HCT116 (cell line): Measurements from ENCODE around the gene LDLRAD4. TPM values are rescaled to one million over a fixed set of nuclear protein-coding genes. Genes with fewer than 3 reads are reported as not detected.

Experiments used
- ATAC-seq: fragments of 200-7000 bp; cut with Tn5 transposase; 2 replicates; pipeline ENCODE4 v1.9.1; 2020; ENCODE audit warnings: mild to moderate bottlenecking, moderate library complexity
- BruUV-seq: library from RNA; stranded (reverse); fragments of 400-500 nt; replicated peaks from 2 replicates; lab custom pipeline; 2021; lab: Mats Ljungman, UMichigan
- CTCF ChIA-PET: fragments of 300-600 bp; sonication (Branson Sonifier 250); formaldehyde crosslinking; loops from one replicate; lab custom pipeline; 2021; ENCODE audit warnings: antibody characterized with exemption; lab: Charles Lee
- POLR2A ChIA-PET: fragments of 300-600, 350-600 bp; sonication (Branson Sonifier 250); formaldehyde crosslinking; loops from one replicate; lab custom pipeline; 2021; ENCODE audit warnings: antibody characterized with exemption; lab: Charles Lee
- RAD21 ChIA-PET, 2 experiments: fragments of 300-600 bp; sonication (Branson Sonifier 250); formaldehyde crosslinking; loops; one replicate each; lab custom pipeline; 2023; ENCODE audit warnings: low total read pairs in 2 of 2; ENCODE audit not compliant: uncharacterized antibody in 2 of 2, unreplicated experiment in 2 of 2, low non-redundant PET in 1 of 2; lab: Charles Lee
- DNase-seq: peaks from one replicate; pipeline ENCODE4 v3.0.0-alpha.2; 2010; ENCODE audit warnings: low read depth, low spot score
- H2AFZ ChIP-seq: fragments of 200-600 bp; shearing (Covaris generic), sonication (generic); 2 replicates; pipeline ENCODE4 v1.6.1; 2017; ENCODE audit warnings: low read depth, mixed run types, mixed read lengths, antibody characterized with exemption, low read length; ENCODE audit not compliant: poor library complexity, severe bottlenecking
- H3K27ac ChIP-seq: 2 replicates; pipeline ENCODE4 v1.5.1; 2012; ENCODE audit warnings: low read depth, low read length
- H3K27me3 ChIP-seq: fragments of 200-600 bp; sonication (generic); 2 replicates; pipeline ENCODE4 v1.6.1; 2016; ENCODE audit warnings: mixed run types, low read length, mixed read lengths; ENCODE audit not compliant: insufficient read depth
- H3K36me3 ChIP-seq, 2 experiments: fragments of 200-500 bp in 1 of 2; fragments of 200-600 bp in 1 of 2; sonication (Bioruptor generic) in 1 of 2; sonication (generic) in 1 of 2; 2 replicates each; pipeline versions ENCODE4 v1.5.1 to v1.6.1; 2014 to 2016; ENCODE audit warnings: low read length in 2 of 2, inconsistent platforms in 1 of 2, mixed read lengths in 1 of 2, mixed run types in 1 of 2; ENCODE audit not compliant: insufficient read depth in 2 of 2, control insufficient read depth in 1 of 2
- H3K4me1 ChIP-seq, 2 experiments: fragments of 200-600 bp in 1 of 2; sonication (generic) in 1 of 2; 2 replicates each; pipeline versions ENCODE4 v1.5.1 to v1.6.1; 2012 to 2017; ENCODE audit warnings: low read length in 2 of 2, inconsistent platforms in 1 of 2, mild to moderate bottlenecking in 1 of 2, mixed read lengths in 1 of 2, mixed run types in 1 of 2, moderate library complexity in 1 of 2; ENCODE audit not compliant: insufficient read depth in 2 of 2, control insufficient read depth in 1 of 2
- H3K4me2 ChIP-seq: fragments of 200-600 bp; sonication (generic); 2 replicates; pipeline ENCODE4 v1.6.1; 2017; ENCODE audit warnings: mixed run types, low read length, mixed read lengths
- H3K4me3 ChIP-seq, 2 experiments: fragments of 200-600 bp in 1 of 2; sonication (generic) in 1 of 2; replicated peaks in 1 of 2; 2 replicates each; pipeline ENCODE4 v1.5.1; 2011 to 2016; ENCODE audit warnings: low read length in 2 of 2, control low read depth in 1 of 2, low read depth in 1 of 2, mild to moderate bottlenecking in 1 of 2, mixed read lengths in 1 of 2, mixed run types in 1 of 2
- H3K79me2 ChIP-seq: fragments of 200-600 bp; sonication (generic); 2 replicates; pipeline ENCODE4 v1.6.1; 2017; ENCODE audit warnings: mild to moderate bottlenecking, mixed run types, low read length, moderate library complexity, mixed read lengths; ENCODE audit not compliant: insufficient read depth
- H3K9ac ChIP-seq: fragments of 200-600 bp; sonication (generic); 2 replicates; pipeline ENCODE4 v1.6.1; 2016; ENCODE audit warnings: low read length, mixed read lengths
- H3K9me2 ChIP-seq: fragments of 200-600 bp; sonication (generic), shearing (Covaris generic); 2 replicates; pipeline ENCODE4 v1.6.1; 2017; ENCODE audit warnings: mixed run types, mild to moderate bottlenecking, moderate library complexity; ENCODE audit not compliant: insufficient read depth
- H3K9me3 ChIP-seq, 2 experiments: fragments of 200-500 bp in 1 of 2; fragments of 200-600 bp in 1 of 2; sonication (Bioruptor generic) in 1 of 2; sonication (generic) in 1 of 2; 2 replicates each; pipeline ENCODE4 v1.6.1; 2014 to 2017; ENCODE audit warnings: low read length in 2 of 2, mixed read lengths in 2 of 2, inconsistent platforms in 1 of 2, low read depth in 1 of 2, mild to moderate bottlenecking in 1 of 2, mixed run types in 1 of 2, moderate library complexity in 1 of 2; ENCODE audit not compliant: control insufficient read depth in 1 of 2, insufficient read depth in 1 of 2
- H4K20me1 ChIP-seq: fragments of 200-600 bp; sonication (generic), shearing (Covaris generic); 2 replicates; pipeline ENCODE4 v1.6.1; 2017; ENCODE audit warnings: mixed run types, mild to moderate bottlenecking, moderate library complexity; ENCODE audit not compliant: insufficient read depth
- ATF3 ChIP-seq: IDR thresholded peaks from 2 replicates; pipeline ENCODE4 v1.6.1; 2012
- CBX3 ChIP-seq: IDR thresholded peaks from 2 replicates; pipeline ENCODE4 v1.6.1; 2012; ENCODE audit warnings: low read depth
- CEBPB ChIP-seq: IDR thresholded peaks from 2 replicates; pipeline ENCODE4 v1.6.1; 2012; ENCODE audit warnings: low read depth
- CTCF ChIP-seq, 3 experiments: fragments of 200-600 bp in 1 of 3; sonication (generic) in 1 of 3; IDR thresholded peaks in 2 of 3; conservative IDR thresholded peaks in 1 of 3; 2 replicates each; pipeline ENCODE4 v1.5.1; 2012 to 2017; ENCODE audit warnings: low read depth in 2 of 3, low read length in 2 of 3, antibody characterized with exemption in 1 of 3, borderline replicate concordance in 1 of 3, control low read depth in 1 of 3, mild to moderate bottlenecking in 1 of 3, mixed read lengths in 1 of 3, mixed run types in 1 of 3, moderate library complexity in 1 of 3; ENCODE audit not compliant: insufficient read depth in 1 of 3
- EGR1 ChIP-seq: IDR thresholded peaks from 2 replicates; pipeline ENCODE4 v1.6.1; 2012; ENCODE audit warnings: low read depth
- ELF1 ChIP-seq: IDR thresholded peaks from 2 replicates; pipeline ENCODE4 v1.6.1; 2012; ENCODE audit warnings: low read depth, borderline replicate concordance
- EZH2 ChIP-seq: fragments of 200-600 bp; sonication (generic); IDR thresholded peaks from 2 replicates; pipeline ENCODE4 v1.6.1; 2017; ENCODE audit warnings: antibody characterized with exemption, mixed run types
- EZH2phosphoT487 ChIP-seq: fragments of 200-600 bp; IDR thresholded peaks from 2 replicates; pipeline ENCODE4 v1.6.1; 2018; ENCODE audit warnings: antibody characterized with exemption, borderline replicate concordance
- FOSL1 ChIP-seq: IDR thresholded peaks from 2 replicates; pipeline ENCODE4 v1.6.1; 2012; ENCODE audit warnings: low read depth
- JUND ChIP-seq: IDR thresholded peaks from 2 replicates; pipeline ENCODE4 v1.6.1; 2012
- POLR2A ChIP-seq: IDR thresholded peaks from 2 replicates; pipeline ENCODE4 v1.7.0; 2011; ENCODE audit warnings: borderline replicate concordance; ENCODE audit not compliant: insufficient read depth, insufficient read length; ENCODE audit errors: extremely low read depth
- POLR2AphosphoS5 ChIP-seq: IDR thresholded peaks from 2 replicates; pipeline ENCODE4 v1.6.1; 2011; ENCODE audit warnings: mild to moderate bottlenecking, low read depth, low read length, moderate library complexity
- RAD21 ChIP-seq: IDR thresholded peaks from 2 replicates; pipeline ENCODE4 v1.6.1; 2012; ENCODE audit warnings: low read depth, mild to moderate bottlenecking
- SIN3A ChIP-seq: IDR thresholded peaks from 2 replicates; pipeline ENCODE4 v1.6.1; 2012; ENCODE audit warnings: low read depth
- SP1 ChIP-seq: IDR thresholded peaks from 2 replicates; pipeline ENCODE4 v1.6.1; 2012; ENCODE audit warnings: low read depth
- SRF ChIP-seq: IDR thresholded peaks from 2 replicates; pipeline ENCODE4 v1.6.1; 2012; ENCODE audit warnings: low read depth
- TCF7L2 ChIP-seq: IDR thresholded peaks from 2 replicates; pipeline ENCODE4 v1.7.0; 2011; ENCODE audit warnings: borderline replicate concordance, inconsistent platforms; ENCODE audit not compliant: insufficient read depth, insufficient read length; ENCODE audit errors: extremely low read depth
- YY1 ChIP-seq: IDR thresholded peaks from 2 replicates; pipeline ENCODE4 v1.6.1; 2011; ENCODE audit warnings: low read length, low read depth, moderate library complexity, mild to moderate bottlenecking; ENCODE audit not compliant: insufficient replicate concordance; ENCODE audit errors: extremely low read depth
- ZFX ChIP-seq: fragments of 450-650 bp; IDR thresholded peaks from 2 replicates; pipeline ENCODE4 v1.6.1; 2017
- ZNF274 ChIP-seq: fragments of 200-500 bp; sonication (Bioruptor generic); IDR thresholded peaks from 2 replicates; pipeline ENCODE4 v1.6.1; 2014; ENCODE audit warnings: mild to moderate bottlenecking, low read depth, low read length, inconsistent platforms
- intact Hi-C: fragments of 100-400 bp; cut with micrococcal nuclease; formaldehyde crosslinking; loops from 2 replicates; pipeline ENCODE4 v1.10.0; 2022
- total RNA-seq: library from RNA; stranded (reverse); gene quantifications from one replicate; pipeline ENCODE4 v1.2.1, GENCODE V29; 2021; ENCODE audit not compliant: unreplicated experiment

Gene LDLRAD4
- total RNA-seq, 1 experiment from 2014 or later: 1.2 TPM

GRCh38 chr18:13619505-13620205, 401.1 kb downstream of the LDLRAD4 start:
- no peak for ATAC-seq

GRCh38 chr18:13620206-13620672, 401.7 kb downstream of the LDLRAD4 start:
- BruUV-seq: no TSS peak
- H2AFZ ChIP-seq: no peak overlapping the region
- H3K9me2 ChIP-seq: no peaks in the 10 kb centered on the region
- no peaks in the 10 kb centered on the region for H3K79me2 ChIP-seq
- H3K4me2 ChIP-seq: no peak overlapping the region
- CTCF ChIA-PET: no interaction called here
- DNase-seq (no peak), ATAC-seq (no peak)
- no peak overlapping the region for H3K27ac ChIP-seq
- POLR2A ChIA-PET: no interaction called here
- no peaks in the 10 kb centered on the region for H4K20me1 ChIP-seq
- H3K4me3 ChIP-seq: no peak overlapping the region
- peaks cover 0 to 4% of the 10 kb centered on the region in 2 experiments; a peak in 1 of 4 replicates for H3K4me1 ChIP-seq
- intact Hi-C loops: no loop called here
- H3K36me3 ChIP-seq: no peaks in the 10 kb centered on the region
- H3K9me3 ChIP-seq: no peaks in the 10 kb centered on the region
- no peak overlapping the region for H3K9ac ChIP-seq
- no peaks in the 10 kb centered on the region; the same call in 1 of the 2 replicates for H3K27me3 ChIP-seq
- RAD21 ChIA-PET: no interaction called here
- TF ChIP-seq ZFX: no peak
- TF ChIP-seq EGR1: no peak
- TF ChIP-seq CBX3: no peak
- TF ChIP-seq POLR2AphosphoS5: no peak
- TF ChIP-seq ELF1: no peak
- no peak for TF ChIP-seq JUND
- no peak for TF ChIP-seq SRF
- no peak for TF ChIP-seq CEBPB
- no peak for TF ChIP-seq CTCF (IDR thresholded peaks at IDR 0.05 in 2 of 3, conservative IDR thresholded peaks at IDR 0.05 in 1 of 3; ENCODE audit: borderline replicate concordance in 1 of 3, insufficient read depth in 1 of 3, low read depth in 2 of 3, low read length in 2 of 3)
- no peak for TF ChIP-seq ATF3
- TF ChIP-seq YY1: no peak
- no peak for TF ChIP-seq FOSL1
- TF ChIP-seq RAD21: no peak
- no peak for TF ChIP-seq EZH2

More at GRCh38 chr18:13619505-13620205, 401.1 kb downstream of the LDLRAD4 start:
- no peaks in the 10 kb centered on the region for H3K36me3 ChIP-seq
- H3K27ac ChIP-seq: no peak overlapping the region
- DNase-seq: no peak
- no peaks in the 10 kb centered on the region; the same call in 1 of the 2 replicates for H3K27me3 ChIP-seq
- H3K9ac ChIP-seq: no peak overlapping the region
- H4K20me1 ChIP-seq: no peaks in the 10 kb centered on the region
- no TSS peak for BruUV-seq
- H3K79me2 ChIP-seq: no peaks in the 10 kb centered on the region
- ChIA-PET CTCF (no interaction called here), POLR2A (no interaction called here), RAD21 (no interaction called here)
- H3K9me2 ChIP-seq: no peaks in the 10 kb centered on the region
- intact Hi-C loops: no loop called here
- H2AFZ ChIP-seq: no peak overlapping the region
- no peak overlapping the region for H3K4me3 ChIP-seq
- no peak overlapping the region for H3K4me2 ChIP-seq
- TF ChIP-seq EZH2phosphoT487 (no peak), JUND (no peak), ELF1 (no peak), RAD21 (no peak), YY1 (no peak), SP1 (no peak), ZNF274 (no peak), CBX3 (no peak), EZH2 (no peak), SIN3A (no peak), SRF (no peak), POLR2A (no peak), EGR1 (no peak), TCF7L2 (no peak)
- peaks cover 0 to 4% of the 10 kb centered on the region in 2 experiments; a peak in 1 of 4 replicates for H3K4me1 ChIP-seq
- no peaks in the 10 kb centered on the region for H3K9me3 ChIP-seq
